ENCODE data around the gene FRYL.

GRCh38 chr4:48499551-48500066 lies 280.5 kb downstream of the FRYL start:
- no peak for TF ChIP-seq CTCF (IDR thresholded peaks at IDR 0.05; ENCODE audit: insufficient read depth, low read length, poor library complexity, severe bottlenecking)
- TF ChIP-seq EZH2phosphoT487 (conservative IDR thresholded peaks at IDR 0.05; ENCODE audit: low read length): no peak

All from SU-DHL-6 (cell line).